Stomach (tissue), 9 donors: ENCODE measurements around the gene ENPP1. TPM values are rescaled to one million over a fixed set of nuclear protein-coding genes. Genes with fewer than 3 reads are reported as not detected.

Experiments
- DNase-seq, 2 donors: peaks; one replicate each; pipeline versions ENCODE4 v3.0.0 to v3.0.0-alpha.2; 2013 to 2019
- H3K27ac ChIP-seq, 5 donors: fragments of 200-600 bp in 4 of 5; sonication (generic) in 4 of 5; one replicate each; pipeline ENCODE4 v1.5.1; 2013 to 2019; ENCODE audit warnings: mild to moderate bottlenecking in 1 of 5, moderate library complexity in 1 of 5
- H3K27me3 ChIP-seq, 3 donors: fragments of 200-600 bp; sonication (generic); one replicate each; pipeline ENCODE4 v1.5.1; 2017 to 2019; ENCODE audit warnings: mixed run types in 1 of 3
- H3K36me3 ChIP-seq, 4 donors: fragments of 200-600 bp; sonication (generic); 1 replicate in 3 of 4; 2 replicates in 1 of 4; pipeline ENCODE4 v1.5.1; 2016 to 2019
- H3K4me1 ChIP-seq, 4 donors: fragments of 200-600 bp; sonication (generic); one replicate each; pipeline ENCODE4 v1.5.1; 2016 to 2019
- H3K4me3 ChIP-seq, 4 donors: fragments of 200-600 bp; sonication (generic) in 3 of 4; one replicate each; pipeline ENCODE4 v1.5.1; 2016 to 2019; ENCODE audit warnings: mild to moderate bottlenecking in 1 of 4
- H3K9me3 ChIP-seq, 4 donors: fragments of 200-600 bp; sonication (generic); one replicate each; pipeline ENCODE4 v1.5.1; 2016 to 2019
- EP300 ChIP-seq: sonication (generic); formaldehyde crosslinking; IDR thresholded peaks from one replicate; pipeline ENCODE4 v1.6.1; 2017; ENCODE audit warnings: antibody characterized with exemption
- POLR2A ChIP-seq, 4 donors: fragments of 450-650 bp; IDR thresholded peaks; one replicate each; pipeline ENCODE4 v1.6.1; 2016; ENCODE audit warnings: antibody characterized with exemption in 4 of 4, control low read depth in 2 of 4, mild to moderate bottlenecking in 1 of 4, moderate library complexity in 1 of 4
- POLR2AphosphoS5 ChIP-seq, 3 donors: sonication (generic); formaldehyde crosslinking; IDR thresholded peaks; one replicate each; pipeline ENCODE4 v1.6.1; 2016; ENCODE audit warnings: antibody characterized with exemption in 3 of 3
- WGBS, 5 donors: extraction: QIAGEN DNeasy Blood & Tissue Kit in 3 of 5; methylation state at CpG; one replicate each; pipeline versions ENCODE4 v1.1.5 to v1.1.7; 2013 to 2018; 5-methylcytosine and 5-hydroxymethylcytosine counted together
- intact Hi-C: fragments of 100-400 bp; cut with DNase I; formaldehyde crosslinking; loops from one replicate; pipeline ENCODE4 v1.15.1; 2023; ENCODE audit warnings: low total_unique reads
- polyA plus RNA-seq, 3 donors: library from polyadenylated mRNA; stranded (reverse); fragments of 200-250 nt; gene quantifications; one replicate each; pipeline ENCODE4 v1.2.3, GENCODE V29; 2013
- total RNA-seq, 5 donors: library from RNA; depleted of rRNA; stranded (reverse); fragments of >200 nt; gene quantifications; one replicate each; pipeline versions ENCODE4 v1.1.0 to v1.2.3, GENCODE V29; 2014 to 2016
- TF ChIP-seq, protein P1 (sequence below), 7 experiments: fragments of 450-650 bp in 4 of 7; fragments of 200-600 bp in 3 of 7; sonication (generic) in 3 of 7; IDR thresholded peaks; one replicate each; pipeline ENCODE4 v1.5.1; 2016 to 2019; ENCODE audit warnings: antibody characterized with exemption in 7 of 7, control low read depth in 2 of 7, mild to moderate bottlenecking in 1 of 7
- donor health status: healthy with polysubstance abuse.
- donor health status: Bipolar disorder and iron deficiency.
- donor health status: healthy.

The ENPP1 gene
- total and polyA plus RNA-seq, 8 donors = 0.31 to 42.0 (median 7.0) TPM

DNA sequence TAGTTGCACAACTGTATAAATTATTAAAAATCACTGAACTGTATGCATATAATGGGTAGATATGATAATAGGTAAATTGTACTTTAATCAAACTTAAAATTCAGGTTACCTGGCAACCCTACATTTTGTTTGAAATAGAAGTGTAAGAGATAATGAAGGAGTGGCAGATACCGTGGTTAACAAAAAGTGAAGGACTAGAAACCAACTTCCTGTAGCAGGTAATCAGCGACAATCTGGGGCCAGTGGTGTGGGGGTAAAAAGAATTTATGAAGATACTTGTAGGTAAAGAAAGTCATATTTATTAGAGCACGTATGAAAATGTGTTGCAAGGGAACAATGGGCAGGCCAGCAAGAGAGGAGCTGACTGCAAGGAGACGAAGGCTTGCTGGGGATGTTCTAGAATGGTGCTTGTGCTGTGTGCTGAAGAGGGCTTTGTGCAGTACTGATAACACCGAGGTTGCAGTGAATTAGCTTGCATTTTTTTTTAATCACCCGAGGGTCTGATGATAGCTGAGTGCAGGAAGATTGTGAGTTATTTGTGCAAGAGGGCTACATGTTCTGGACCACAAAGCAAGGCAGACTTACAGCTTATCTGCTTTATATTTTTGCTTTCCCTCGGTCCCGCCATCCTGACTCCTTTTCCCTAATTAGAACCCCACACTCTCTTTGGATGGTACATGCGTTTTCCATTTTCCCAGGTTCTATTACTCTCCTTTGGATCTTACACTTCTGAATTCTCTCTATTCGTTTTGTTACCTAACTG lies 4.6 kb upstream of the ENPP1 start:
- no peak overlapping the region for H3K4me3 ChIP-seq

DNA sequence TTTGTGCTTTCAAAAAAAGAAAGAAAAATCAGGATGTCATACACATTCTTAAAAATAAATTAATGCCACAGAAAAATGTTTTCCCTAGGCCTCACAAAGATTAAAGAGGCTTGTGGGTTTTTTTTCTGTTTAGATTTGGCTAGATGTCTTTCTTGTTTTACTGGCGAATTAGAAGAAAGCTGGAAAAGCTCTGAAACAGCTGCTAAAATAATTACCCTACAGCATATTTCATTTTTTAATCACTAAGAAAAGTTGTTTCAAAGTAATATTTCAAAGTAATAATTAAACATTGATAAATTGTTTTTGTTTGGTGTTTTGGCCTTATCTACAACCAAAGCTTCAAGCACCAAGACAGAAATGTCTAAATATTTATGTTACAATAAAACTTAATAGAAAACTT lies 3.7 kb upstream of the ENPP1 start:
- no peak overlapping the region for H3K27ac ChIP-seq
- peaks cover 0 to 10% (median 0%) of the 10 kb centered on the region in 3 donors for H3K27me3 ChIP-seq
- TF ChIP-seq EP300 (no peak), POLR2A (IDR thresholded peaks at IDR 0.05) (no peak)
- TF ChIP-seq, protein P1, sequence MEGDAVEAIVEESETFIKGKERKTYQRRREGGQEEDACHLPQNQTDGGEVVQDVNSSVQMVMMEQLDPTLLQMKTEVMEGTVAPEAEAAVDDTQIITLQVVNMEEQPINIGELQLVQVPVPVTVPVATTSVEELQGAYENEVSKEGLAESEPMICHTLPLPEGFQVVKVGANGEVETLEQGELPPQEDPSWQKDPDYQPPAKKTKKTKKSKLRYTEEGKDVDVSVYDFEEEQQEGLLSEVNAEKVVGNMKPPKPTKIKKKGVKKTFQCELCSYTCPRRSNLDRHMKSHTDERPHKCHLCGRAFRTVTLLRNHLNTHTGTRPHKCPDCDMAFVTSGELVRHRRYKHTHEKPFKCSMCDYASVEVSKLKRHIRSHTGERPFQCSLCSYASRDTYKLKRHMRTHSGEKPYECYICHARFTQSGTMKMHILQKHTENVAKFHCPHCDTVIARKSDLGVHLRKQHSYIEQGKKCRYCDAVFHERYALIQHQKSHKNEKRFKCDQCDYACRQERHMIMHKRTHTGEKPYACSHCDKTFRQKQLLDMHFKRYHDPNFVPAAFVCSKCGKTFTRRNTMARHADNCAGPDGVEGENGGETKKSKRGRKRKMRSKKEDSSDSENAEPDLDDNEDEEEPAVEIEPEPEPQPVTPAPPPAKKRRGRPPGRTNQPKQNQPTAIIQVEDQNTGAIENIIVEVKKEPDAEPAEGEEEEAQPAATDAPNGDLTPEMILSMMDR (IDR thresholded peaks at IDR 0.05) = no peak
- intact Hi-C loops = no loop called here
- DNase-seq = no peak
- no peak overlapping the region for H3K4me3 ChIP-seq
- 63 to 90% (median 78%) methylated on average over 1 of the region's 1 CpG for WGBS, 5 donors
- no peaks in the 10 kb centered on the region for H3K36me3 ChIP-seq
- H3K4me1 ChIP-seq = peaks cover 0 to 31% (median 21%) of the 10 kb centered on the region in 4 donors
- no peaks in the 10 kb centered on the region for H3K9me3 ChIP-seq

More for the DNA sequence above, 4.6 kb upstream of the ENPP1 start:
- Histone ChIP-seq H3K27ac (no peak overlapping the region), H3K4me1 (peaks cover 0 to 22% (median 13%) of the 10 kb centered on the region in 4 donors), H3K36me3 (no peaks in the 10 kb centered on the region), H3K9me3 (no peaks in the 10 kb centered on the region), H3K27me3 (peaks cover 0 to 6% (median 0%) of the 10 kb centered on the region in 3 donors)
- TF ChIP-seq EP300 (no peak), POLR2A (IDR thresholded peaks at IDR 0.05) (no peak), POLR2AphosphoS5 (IDR thresholded peaks at IDR 0.05) (no peak)
- TF ChIP-seq, protein P1 (IDR thresholded peaks at IDR 0.05) = no peak
- intact Hi-C loops = no loop called here
- no peak for DNase-seq
- 44 to 62% (median 54%) methylated on average over 10 of the region's 10 CpGs for WGBS, 5 donors

DNA sequence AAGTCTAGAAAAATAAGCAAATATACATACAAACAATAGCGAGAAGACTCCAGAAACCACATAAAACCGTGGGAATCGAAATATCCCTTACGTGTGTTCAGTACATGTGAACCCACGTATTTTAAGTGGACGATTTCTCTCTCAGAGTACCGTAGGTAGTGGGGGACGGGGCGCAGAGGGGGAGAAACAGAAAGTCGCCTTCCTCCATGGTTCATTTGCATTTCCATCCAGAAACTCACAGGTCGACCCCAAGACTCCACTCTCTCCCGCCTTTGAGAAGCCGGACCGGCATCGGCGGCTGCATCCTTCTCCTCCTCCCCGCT lies 538 bp upstream of the ENPP1 start:
- H3K4me3 ChIP-seq = peak overlapping the region; percentile 64 to 70 (median 68)
- H3K9me3 ChIP-seq = no peaks in the 10 kb centered on the region
- intact Hi-C loops = no loop called here
- peaks cover 0 to 33% (median 21%) of the 10 kb centered on the region in 4 donors for H3K4me1 ChIP-seq
- TF ChIP-seq, protein P1 (IDR thresholded peaks at IDR 0.05) = no peak
- TF ChIP-seq POLR2A (IDR thresholded peaks at IDR 0.05) (no peak), EP300 (no peak), POLR2AphosphoS5 (IDR thresholded peaks at IDR 0.05) (no peak)
- WGBS, 5 donors = 2 to 3% (median 2%) methylated on average over 17 of the region's 17 CpGs
- no peak for DNase-seq
- no peaks in the 10 kb centered on the region for H3K36me3 ChIP-seq
- peaks cover 0 to 10% (median 0%) of the 10 kb centered on the region in 3 donors for H3K27me3 ChIP-seq
- H3K27ac ChIP-seq = peak overlapping the region; percentile 50 to 87 (median 72)

DNA sequence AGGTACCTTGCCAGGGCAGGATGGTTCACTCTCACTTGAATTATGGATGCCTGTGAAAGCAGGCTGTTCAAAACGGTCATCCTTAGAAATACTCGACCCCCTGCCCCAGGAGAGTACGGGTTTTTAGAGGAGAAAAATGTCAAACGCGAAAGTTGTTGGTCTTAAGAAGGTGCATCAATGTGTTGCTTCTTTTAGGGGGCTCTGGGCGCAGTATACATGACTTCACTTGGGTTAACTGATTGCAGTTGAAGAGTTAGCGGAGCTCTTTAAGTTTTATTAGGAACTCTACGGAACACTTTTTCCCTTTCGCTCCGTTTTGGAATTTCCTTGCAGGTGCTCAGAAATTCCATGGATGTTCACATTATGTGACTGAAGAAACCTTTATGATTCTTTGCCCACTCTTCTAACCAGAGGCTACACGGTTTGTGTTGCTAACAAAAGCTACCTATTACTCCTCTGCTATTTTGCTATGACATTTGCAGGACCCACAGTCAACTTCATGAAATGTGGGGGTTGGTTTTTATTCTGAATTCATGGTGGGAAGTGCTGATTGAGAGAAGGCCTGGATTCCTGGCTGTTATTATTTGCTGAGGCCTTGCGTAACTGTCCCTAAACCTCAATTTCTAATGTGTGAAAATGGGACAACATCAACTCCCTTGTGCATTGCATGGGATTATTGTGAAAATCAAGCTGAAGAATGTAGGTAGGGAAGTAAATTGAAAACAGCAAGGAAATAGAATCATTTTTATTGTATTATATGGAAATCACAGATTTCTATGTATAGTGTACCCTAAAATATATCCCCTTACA lies 845 bp downstream of the ENPP1 start:
- intact Hi-C loops = no loop called here
- peak overlapping the region; percentile 68 to 87 (median 86) for H3K27ac ChIP-seq
- peaks cover 0 to 10% (median 0%) of the 10 kb centered on the region in 3 donors for H3K27me3 ChIP-seq
- 35 to 43% (median 37%) methylated on average over 12 of the region's 12 CpGs for WGBS, 5 donors
- no peaks in the 10 kb centered on the region for H3K9me3 ChIP-seq
- no peak for TF ChIP-seq POLR2A (IDR thresholded peaks at IDR 0.05)
- no peak for DNase-seq
- H3K4me1 ChIP-seq = peaks cover 0 to 22% (median 16%) of the 10 kb centered on the region in 4 donors
- H3K4me3 ChIP-seq = peak overlapping the region; percentile 64 to 70 (median 68)
- no peaks in the 10 kb centered on the region for H3K36me3 ChIP-seq
